Measurements from ENCODE around the gene TOPBP1. TPM values are rescaled to one million over a fixed set of nuclear protein-coding genes. Genes with fewer than 3 reads are reported as not detected.
A peak's percentile ranks its signal among the peaks of the same experiment; 100 is the strongest.
"Not testable (repeated sequence)": the region's sequence is repeated elsewhere in the genome, so short reads cannot be mapped to it uniquely, and the experiment has no call there.

TOPBP1 gene
- total RNA-seq, 4 donors from 2014 or later, result 15.6 to 29.1 (median 17.5) TPM

- DNase-seq (ENCODE audit: extremely low spot score), result no peak
- H3K27ac ChIP-seq (replicated peaks in 1 of 4), result no peak overlapping the region
- TF ChIP-seq POLR2A (IDR thresholded peaks at IDR 0.05; ENCODE audit: low read depth) (no peak), EP300 (IDR thresholded peaks at IDR 0.05) (no peak), CTCF (IDR thresholded peaks at IDR 0.05) (no peak), POLR2AphosphoS5 (IDR thresholded peaks at IDR 0.05) (no peak)
- no peaks in the 10 kb centered on the region for H3K9me3 ChIP-seq
- no peaks in the 10 kb centered on the region for H3K27me3 ChIP-seq
- peaks cover 9 to 27% (median 12%) of the 10 kb centered on the region in 4 donors for H3K4me1 ChIP-seq
- H3K4me3 ChIP-seq, result no peak overlapping the region
- intact Hi-C loops (cut with DNase I), result loop anchor here (10.0 kb wide), 1 partner anchor 258 kb away; no protein-coding TSS in a partner anchor
- H3K36me3 ChIP-seq, result no peaks in the 10 kb centered on the region
- WGBS, result 88% methylated on average over 2 of the region's 2 CpGs
Observed at GRCh38 chr3:133667118-133667517, 5.4 kb upstream of the TOPBP1 start.

GRCh38 chr3:133665188-133665587 lies 3.4 kb upstream of the TOPBP1 start:
- not testable (repeated sequence) for H3K36me3 ChIP-seq; H3K27ac ChIP-seq (replicated peaks in 1 of 4); H3K27me3 ChIP-seq; DNase-seq (ENCODE audit: extremely low spot score); H3K4me3 ChIP-seq; H3K9me3 ChIP-seq
- H3K4me1 ChIP-seq, result peaks cover 22 to 39% (median 22%) of the 10 kb centered on the region in 4 donors
- WGBS, result 97% methylated on average over 3 of the region's 3 CpGs
- intact Hi-C loops (cut with DNase I), result loop anchor here (10.0 kb wide), 1 partner anchor 260 kb away; no protein-coding TSS in a partner anchor

GRCh38 chr3:133663569-133664313 lies 2.0 kb upstream of the TOPBP1 start:
- WGBS, result 63% methylated on average over 7 of the region's 7 CpGs
- Histone ChIP-seq H3K27ac (replicated peaks in 1 of 4) (no peak overlapping the region), H3K36me3 (peaks cover 0 to 6% (median 1%) of the 10 kb centered on the region in 4 donors), H3K9me3 (no peaks in the 10 kb centered on the region), H3K4me3 (no peak overlapping the region), H3K27me3 (no peaks in the 10 kb centered on the region), H3K4me1 (peaks cover 23 to 42% (median 24%) of the 10 kb centered on the region in 4 donors)
- intact Hi-C loops (cut with DNase I), result loop anchor here (5.0 to 10.0 kb wide), 2 partner anchors 144 to 261 kb away; partner anchors contain the start of gene SRPRB
- TF ChIP-seq POLR2A (IDR thresholded peaks at IDR 0.05; ENCODE audit: low read depth) (no peak), CTCF (IDR thresholded peaks at IDR 0.05) (peak; percentile 16 to 47 (median 35))
- DNase-seq (ENCODE audit: extremely low spot score), result no peak

GRCh38 chr3:133662278-133662651 lies 524 bp upstream of the TOPBP1 start:
- Histone ChIP-seq H3K4me3 (peak overlapping the region; percentile 79 to 98 (median 88)), H3K4me1 (peaks cover 23 to 38% (median 24%) of the 10 kb centered on the region in 4 donors), H3K27me3 (no peaks in the 10 kb centered on the region), H3K27ac (replicated peaks in 1 of 4) (peak overlapping the region; percentile 80 to 88 (median 84)), H3K9me3 (no peaks in the 10 kb centered on the region), H3K36me3 (peaks cover 5 to 21% (median 13%) of the 10 kb centered on the region in 4 donors)
- intact Hi-C loops (cut with DNase I), result loop anchor here (5.0 to 10.0 kb wide), 2 partner anchors 145 to 263 kb away; partner anchors contain the start of gene SRPRB
- WGBS, result 14% methylated on average over 7 of the region's 7 CpGs
- no peak for DNase-seq (ENCODE audit: extremely low spot score)
- TF ChIP-seq CTCF (IDR thresholded peaks at IDR 0.05), result no peak
- no peak for TF ChIP-seq EP300 (IDR thresholded peaks at IDR 0.05)
- TF ChIP-seq POLR2AphosphoS5 (IDR thresholded peaks at IDR 0.05), result no peak
- no peak for TF ChIP-seq POLR2A (IDR thresholded peaks at IDR 0.05; ENCODE audit: low read depth)

- no peak overlapping the region for H3K4me3 ChIP-seq
- no peaks in the 10 kb centered on the region for H3K27me3 ChIP-seq
- TF ChIP-seq POLR2AphosphoS5 (IDR thresholded peaks at IDR 0.05) (no peak), CTCF (IDR thresholded peaks at IDR 0.05) (no peak), EP300 (IDR thresholded peaks at IDR 0.05) (no peak), POLR2A (IDR thresholded peaks at IDR 0.05; ENCODE audit: low read depth) (no peak)
- H3K9me3 ChIP-seq, result no peaks in the 10 kb centered on the region
- intact Hi-C loops (cut with DNase I), result loop anchor here (5.0 to 10.0 kb wide), 2 partner anchors 147 to 265 kb away; partner anchors contain the start of gene SRPRB
- H3K36me3 ChIP-seq, result peaks cover 21 to 46% (median 33%) of the 10 kb centered on the region in 4 donors
- peaks cover 23 to 38% (median 24%) of the 10 kb centered on the region in 4 donors for H3K4me1 ChIP-seq
- no peak overlapping the region for H3K27ac ChIP-seq (replicated peaks in 1 of 4)
- DNase-seq (ENCODE audit: extremely low spot score), result no peak
- 66% methylated on average over 2 of the region's 2 CpGs for WGBS
Observed at GRCh38 chr3:133659806-133660205, 1.9 kb downstream of the TOPBP1 start.

All from esophagus muscularis mucosa (tissue), 4 donors.